ENCODE measurements around the gene MPI.

Gene MPI, protein sequence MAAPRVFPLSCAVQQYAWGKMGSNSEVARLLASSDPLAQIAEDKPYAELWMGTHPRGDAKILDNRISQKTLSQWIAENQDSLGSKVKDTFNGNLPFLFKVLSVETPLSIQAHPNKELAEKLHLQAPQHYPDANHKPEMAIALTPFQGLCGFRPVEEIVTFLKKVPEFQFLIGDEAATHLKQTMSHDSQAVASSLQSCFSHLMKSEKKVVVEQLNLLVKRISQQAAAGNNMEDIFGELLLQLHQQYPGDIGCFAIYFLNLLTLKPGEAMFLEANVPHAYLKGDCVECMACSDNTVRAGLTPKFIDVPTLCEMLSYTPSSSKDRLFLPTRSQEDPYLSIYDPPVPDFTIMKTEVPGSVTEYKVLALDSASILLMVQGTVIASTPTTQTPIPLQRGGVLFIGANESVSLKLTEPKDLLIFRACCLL

DNA sequence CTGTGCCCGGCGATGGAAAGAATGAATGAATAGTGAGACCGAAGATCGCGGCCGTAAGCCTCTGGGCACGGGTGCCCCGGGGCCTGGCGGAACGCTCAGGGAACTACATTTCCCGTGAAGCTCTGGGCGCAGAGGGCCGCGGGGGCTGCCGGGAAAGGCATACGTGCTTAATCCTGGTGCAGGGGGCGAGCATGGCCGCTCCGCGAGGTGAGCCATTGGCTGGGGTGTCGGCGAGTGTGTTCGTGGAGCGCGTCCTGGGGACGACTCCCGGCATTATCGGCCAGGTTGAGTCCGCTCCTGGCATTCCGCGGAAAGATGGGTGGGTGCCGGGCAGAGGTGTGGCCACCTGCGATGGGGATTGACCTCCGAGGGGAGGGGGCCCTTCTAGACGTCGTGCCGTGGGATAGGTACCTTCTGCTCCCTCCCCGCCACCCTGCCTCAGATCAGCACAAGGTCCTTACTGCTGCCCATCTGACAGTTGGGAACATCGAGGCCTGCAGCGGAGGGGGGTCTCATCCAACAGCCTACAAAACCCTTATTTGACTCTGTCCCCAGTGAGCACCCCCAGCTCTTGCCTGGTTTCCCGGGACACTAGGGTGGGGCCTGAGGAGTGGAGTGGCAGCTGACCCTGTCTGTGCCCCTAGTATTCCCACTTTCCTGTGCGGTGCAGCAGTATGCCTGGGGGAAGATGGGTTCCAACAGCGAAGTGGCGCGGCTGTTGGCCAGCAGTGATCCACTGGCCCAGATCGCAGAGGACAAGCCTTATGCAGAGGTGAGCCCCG lies at the start of gene MPI:
Gene MPI (plus strand): TSS at position 160 of the 782 bp plus-strand sequence. CDS start 32 bp downstream, at position 192.
- peak; percentile 79 for DNase-seq (ENCODE audit: low spot score)

DNA sequence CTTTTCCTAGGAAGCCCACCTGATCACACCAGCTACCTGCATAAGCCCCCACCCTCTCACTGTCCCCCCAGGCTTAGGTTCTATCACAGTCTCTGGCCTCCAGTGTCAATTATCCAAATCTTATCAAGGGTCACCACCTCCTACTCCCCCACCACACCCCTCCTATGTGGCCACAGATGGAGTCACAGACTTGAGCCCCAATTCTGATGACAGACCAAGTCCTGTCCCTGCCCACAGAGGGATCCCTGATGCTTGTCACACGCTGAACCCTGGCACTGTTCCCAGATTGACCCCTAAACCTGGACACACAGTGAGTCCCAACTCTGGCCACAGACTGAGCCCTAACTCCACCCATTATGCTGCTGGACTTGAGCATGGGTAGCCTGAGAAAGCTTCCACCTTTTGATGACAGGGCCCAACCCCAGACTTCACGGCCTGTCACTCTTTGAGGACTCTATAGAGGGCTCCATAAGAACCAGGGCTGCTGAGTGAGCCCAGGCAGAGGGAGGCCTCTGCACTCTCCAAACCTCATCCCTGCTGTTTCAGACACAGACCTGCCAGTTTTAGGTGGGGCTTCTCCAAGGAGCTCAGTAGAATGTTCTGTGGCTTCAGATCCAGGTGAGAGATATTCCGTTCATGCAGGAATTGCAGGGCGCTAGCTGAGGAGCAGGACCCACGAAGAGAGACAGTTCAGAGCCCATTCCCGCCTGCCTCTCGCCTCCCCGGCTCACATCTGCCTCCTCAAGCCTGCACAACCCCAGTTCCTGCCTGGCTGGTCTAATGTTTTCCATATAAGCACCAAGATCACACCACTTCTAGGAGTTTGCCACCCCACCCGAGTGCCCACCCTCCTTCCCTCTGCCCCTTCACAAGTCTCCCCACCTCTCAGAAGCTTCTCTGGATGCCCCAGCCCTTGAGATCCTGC lies 48.7 kb upstream of the MPI start:
- DNase-seq (ENCODE audit: low spot score): no peak

DNA sequence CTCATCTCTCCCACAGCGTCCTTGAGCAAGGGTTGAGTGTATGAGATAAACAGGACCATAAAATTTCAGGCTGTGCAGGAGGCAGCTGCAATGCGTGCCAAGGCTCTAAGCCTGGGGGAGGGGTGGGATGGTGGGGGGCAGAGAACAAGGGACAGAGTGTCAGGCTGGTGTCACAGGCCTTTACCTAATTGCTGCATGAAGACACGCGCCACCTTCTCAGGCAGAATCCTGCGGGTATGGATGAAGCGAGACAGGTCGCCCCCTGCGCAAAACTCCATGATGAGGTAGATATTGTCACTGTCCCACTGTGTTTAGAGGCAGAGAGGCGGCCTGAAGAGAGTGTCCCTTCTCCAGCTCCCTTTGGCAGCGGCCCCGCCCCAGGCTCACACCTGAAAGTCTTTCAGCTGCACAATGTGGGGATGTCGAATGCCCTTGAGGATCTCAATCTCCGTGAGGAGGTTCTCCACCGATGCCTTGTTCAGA lies 47.9 kb upstream of the MPI start:
- DNase-seq (ENCODE audit: low spot score): no peak

DNA sequence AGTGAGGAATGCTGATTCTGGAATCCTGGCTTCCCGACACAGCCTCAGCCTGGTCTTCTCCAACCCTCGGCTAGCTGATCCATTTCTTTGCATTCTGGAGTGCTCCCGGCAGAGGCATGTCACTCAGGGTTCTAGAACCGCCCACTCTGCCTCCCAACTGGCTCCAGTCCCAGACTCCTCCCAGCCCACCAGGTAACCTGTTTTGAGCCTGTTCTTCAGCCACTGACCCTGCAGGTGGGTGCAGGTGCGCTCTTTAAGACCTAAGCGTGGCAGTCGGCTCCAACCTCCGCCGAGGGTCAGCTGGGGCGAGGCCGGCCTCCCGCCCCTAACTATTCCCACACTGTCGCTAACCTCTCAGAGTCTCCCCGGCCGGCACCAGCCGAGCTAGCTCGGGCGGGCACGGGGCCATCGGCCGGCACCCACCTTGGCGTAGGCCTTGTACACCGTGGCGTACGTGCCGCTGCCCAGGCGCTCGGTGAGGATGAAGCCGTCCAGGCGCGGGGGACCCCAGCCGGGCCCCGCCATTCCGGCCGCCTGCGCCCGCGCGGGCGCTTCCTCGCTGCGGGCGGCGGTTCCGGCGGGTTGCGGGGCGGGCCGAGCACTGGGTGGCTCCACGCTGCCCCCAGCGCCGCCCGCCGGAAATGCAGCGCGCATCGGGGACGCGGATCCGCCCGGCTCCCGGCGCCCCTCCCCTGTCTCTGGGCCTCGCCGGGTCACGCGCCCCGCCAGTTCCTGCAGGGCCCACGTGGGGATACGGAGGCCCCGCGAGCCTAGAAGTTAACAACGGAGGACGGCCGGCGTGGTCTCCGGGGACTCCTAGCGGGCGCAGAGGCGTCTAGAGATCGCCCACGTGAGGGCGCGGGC lies 47.0 kb upstream of the MPI start, which contains the start of gene ULK3:
Gene ULK3 (minus strand): TSS at position 576 of the 864 bp plus-strand sequence. CDS start 51 bp downstream, at position 525.
- peak; percentile 87 for DNase-seq (ENCODE audit: low spot score)

DNA sequence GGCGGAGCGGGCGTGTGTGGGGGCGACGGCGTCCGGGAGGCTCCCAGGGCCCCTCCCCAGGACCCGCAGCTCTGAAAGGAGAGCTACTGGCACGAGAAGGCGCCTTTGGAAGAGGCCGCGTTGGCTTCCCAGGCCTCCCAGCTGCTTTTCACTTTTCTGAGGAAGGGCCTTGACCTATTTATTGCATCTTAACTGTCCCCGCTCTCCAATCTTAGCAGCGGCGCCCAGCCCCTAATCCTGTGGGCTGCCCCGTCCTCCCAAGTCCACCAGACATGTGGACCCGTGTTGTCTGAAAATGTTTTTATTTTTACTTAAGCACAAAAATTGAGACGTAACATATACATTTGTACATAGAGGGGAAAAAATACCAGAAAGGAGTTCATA lies 46.4 kb upstream of the MPI start:
- DNase-seq (ENCODE audit: low spot score): no peak

DNA sequence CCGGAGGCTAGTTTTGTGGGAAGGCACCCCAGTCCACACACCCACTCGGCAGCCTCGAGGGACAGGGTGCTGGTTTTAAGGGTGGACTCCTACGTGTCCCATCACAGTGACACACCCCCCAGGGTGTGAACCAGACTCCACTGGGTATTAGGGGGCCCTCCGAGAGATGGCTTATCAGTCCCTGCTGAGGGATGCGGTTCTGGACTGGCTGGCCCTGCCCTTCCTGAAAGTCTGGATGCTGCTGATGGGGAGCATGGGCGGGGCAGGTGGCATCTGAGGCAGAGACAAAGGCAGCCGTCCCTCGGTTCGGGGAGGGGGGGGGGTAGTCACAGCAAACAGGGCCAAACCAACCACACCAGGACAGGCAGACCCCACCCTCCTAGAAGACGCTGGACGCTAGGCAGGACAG lies 45.9 kb upstream of the MPI start:
- DNase-seq (ENCODE audit: low spot score): peak; percentile 26

DNA sequence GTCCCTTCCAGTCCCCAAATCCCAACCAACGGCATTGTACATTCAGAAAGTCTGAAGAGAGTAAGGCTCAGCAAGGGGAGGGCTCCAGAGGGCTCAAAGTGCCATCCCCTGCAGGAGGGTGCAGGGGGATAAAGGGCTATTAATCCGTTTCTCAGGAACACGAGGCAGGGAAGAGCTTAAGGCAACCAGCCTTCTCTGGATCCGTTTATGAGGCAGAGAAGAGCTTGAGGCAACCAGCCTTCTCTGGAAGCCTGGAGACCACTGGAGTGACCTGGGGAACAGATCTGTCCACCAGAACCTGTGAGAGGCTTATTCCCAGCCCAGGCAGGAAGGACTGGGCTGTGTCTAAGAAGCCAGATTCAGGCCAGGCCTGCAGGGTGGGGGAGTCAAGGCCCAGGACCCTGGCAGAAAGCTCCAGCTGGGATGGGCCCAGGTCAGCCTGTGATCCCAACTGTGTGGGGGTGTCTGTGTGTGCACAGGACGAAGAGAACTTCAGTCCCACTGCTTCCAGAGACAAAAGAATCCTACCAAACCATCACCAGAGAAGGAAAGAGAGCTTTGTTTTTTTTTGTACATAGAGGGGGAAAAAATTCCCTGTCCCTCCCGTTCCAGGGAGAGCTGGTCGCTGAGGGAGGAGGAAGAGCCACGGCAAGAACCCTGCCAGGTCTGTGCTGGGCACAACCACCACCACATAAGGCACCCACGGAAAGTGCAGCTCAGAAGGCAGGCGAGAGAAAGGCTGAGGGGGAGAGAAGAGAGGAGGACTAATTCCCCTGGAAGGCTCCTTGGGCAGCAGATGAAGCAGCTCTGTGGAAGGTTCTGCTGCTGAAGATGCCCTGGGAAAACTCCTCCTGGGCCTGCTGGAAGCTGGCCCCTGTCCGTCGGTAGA lies 45.3 kb upstream of the MPI start:
- no peak for DNase-seq (ENCODE audit: low spot score)

DNA sequence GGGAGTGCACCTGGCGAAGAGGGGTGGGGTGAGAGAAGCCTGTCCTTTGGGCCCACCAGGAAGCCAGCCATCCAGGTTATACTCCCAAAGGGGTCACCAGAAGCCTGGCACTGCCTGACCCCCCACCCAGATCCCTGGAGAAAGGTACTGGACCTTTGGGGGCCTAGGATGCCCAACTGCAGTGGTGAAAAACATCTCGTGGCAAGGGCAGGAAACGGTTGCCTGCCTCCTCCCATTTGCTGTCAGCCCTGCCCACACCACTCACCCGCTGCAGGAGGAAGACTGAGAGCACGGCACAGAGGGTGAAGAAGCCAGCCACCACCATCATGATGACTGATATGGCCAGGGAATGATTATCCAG lies 44.7 kb upstream of the MPI start:
- DNase-seq (ENCODE audit: low spot score): no peak

DNA sequence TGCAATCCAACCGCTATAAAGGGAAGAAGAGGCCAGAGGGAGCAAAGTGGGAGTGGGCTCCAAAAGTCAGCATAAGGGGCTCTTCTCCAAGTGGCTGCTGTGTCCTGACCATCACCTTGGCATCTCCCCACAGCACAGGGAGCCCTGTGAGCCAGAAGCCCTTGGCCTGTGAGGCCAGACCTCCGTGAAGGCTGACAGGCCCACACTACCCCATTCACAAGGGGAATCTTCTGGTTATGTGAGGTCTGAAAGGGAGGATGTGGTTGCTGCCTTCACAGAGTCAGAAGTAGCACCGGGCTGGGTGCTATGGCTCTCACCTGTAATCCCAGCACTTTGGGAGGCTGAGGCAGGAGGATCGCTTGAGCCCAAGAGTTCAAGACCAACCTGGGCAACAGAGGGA lies 44.3 kb upstream of the MPI start:
- no peak for DNase-seq (ENCODE audit: low spot score)

DNA sequence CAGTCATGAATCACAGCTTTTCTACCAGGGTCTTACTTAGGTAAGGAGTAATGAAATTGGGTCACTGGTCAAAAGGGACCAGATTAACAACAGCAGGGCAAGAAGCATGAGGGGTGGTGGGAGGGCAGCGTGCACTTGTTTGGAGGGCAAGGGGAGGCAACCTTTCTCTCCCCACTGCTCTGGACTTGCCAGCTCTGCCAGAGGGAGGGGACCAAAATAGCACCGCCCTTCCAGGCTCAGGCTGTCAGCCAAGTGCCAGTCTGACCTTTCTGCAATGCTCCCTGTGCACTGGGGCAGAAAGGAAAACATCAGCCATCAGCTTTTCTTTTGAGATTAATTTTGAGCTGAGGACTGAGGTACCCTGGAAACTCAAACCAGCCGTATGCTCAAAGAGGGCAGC lies 42.4 kb upstream of the MPI start:
- no peak for DNase-seq (ENCODE audit: low spot score)

DNA sequence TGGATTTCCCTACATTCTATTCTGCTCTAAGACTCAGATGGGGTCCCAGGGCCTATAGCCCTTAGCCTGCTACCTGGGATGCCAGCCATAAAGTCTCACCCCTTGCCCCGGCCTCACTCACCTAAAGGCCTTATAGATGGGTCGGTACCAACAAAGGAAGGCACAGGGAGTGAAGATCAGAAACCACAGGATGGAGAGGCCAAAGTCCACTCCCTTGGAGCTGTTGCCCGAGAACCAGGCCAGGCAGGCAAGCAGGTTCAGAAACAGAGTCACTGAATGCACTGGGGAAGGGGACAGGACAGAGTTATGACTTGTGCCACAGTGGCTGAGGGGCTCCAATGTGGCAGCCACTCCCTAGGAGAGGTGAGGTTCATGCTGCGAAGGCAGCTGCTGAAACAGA lies 39.4 kb upstream of the MPI start:
- no peak for DNase-seq (ENCODE audit: low spot score)

DNA sequence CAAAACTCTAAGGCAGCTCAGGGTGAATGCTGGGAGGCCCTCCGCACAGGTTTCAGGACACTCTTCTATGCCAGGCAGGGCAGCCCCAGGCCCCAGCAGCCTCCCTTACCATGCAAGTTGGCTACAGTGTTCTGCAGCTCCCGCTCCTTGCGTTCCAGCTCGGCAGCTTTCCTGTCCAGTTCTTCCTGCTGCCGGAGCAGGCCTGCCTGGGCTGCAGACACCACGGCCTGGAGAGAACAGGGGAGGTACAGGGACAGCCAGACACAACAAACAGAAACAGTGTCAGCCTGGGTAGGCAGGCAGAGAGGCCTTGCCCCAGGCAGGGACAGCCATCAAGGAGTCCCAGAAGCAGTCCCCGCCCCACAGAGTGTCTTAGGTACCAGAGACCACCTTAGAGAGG lies 37.9 kb upstream of the MPI start:
- no peak for DNase-seq (ENCODE audit: low spot score)

DNA sequence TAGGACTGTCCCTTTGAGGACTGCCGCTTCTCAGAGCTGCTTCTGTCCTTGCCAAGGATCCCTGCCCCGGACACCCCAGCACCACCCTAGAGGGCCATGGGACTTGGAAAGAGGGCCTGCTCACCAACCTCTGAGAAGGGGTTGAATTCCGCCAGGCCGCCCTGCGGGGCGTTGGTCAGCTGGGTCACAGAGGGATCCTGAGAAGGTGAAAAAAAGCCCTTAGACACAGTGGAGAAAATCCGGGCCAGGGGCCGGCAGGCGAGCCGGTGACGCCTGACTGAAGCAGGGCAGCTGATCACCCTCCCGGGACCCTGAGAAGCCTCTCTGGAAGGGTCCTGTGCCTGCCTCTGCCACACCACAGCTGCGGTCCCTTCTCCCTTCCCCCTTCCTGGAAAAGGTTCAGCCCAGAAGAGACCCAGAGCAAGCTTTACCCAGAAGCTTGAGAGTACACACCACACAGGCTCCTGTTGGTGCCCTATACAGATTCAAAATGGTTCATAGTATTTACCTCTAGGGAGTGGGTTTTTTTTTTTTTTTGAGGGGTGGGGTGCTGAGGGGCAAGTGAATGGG lies 35.3 kb upstream of the MPI start:
- DNase-seq (ENCODE audit: low spot score): no peak

DNA sequence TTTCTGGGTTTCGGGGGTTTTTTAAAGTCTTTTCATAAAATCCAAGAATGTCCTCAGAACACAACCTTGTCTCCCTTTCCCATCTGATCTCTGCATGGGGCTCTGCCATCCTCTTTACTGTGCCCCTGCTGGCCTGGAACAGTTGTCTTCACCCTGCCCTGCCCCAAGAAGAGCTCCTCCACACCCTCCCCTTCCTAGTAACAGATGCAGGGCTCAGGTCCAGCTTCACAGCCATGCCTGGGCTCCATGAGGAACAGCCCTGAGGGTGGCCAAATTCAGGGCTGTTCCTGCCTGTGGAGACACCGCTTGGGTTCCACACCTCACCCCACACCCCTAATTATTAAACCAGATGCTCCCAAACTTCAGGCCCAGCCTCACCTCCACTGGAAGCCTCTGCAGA lies 34.0 kb upstream of the MPI start:
- DNase-seq (ENCODE audit: low spot score): no peak

DNA sequence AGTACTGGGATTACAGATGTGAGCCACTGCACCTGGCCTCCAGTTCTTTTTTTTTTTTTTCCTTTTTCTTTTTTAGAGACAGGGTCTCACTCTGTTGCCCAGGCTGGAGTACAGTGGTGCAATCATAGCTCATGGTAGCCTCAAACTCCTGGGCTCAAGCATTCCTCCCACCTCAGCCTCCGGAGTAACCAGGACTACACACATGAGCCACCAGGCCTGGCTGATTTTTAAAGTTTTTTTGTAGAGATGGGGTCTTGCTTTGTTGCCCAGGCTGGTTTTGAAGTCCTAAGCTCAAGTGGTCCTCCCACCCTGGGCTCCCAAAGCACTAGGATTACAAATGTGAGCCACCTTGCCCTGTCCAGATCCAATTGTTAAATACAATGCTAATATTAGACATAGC lies 33.3 kb upstream of the MPI start:
- DNase-seq (ENCODE audit: low spot score): no peak

DNA sequence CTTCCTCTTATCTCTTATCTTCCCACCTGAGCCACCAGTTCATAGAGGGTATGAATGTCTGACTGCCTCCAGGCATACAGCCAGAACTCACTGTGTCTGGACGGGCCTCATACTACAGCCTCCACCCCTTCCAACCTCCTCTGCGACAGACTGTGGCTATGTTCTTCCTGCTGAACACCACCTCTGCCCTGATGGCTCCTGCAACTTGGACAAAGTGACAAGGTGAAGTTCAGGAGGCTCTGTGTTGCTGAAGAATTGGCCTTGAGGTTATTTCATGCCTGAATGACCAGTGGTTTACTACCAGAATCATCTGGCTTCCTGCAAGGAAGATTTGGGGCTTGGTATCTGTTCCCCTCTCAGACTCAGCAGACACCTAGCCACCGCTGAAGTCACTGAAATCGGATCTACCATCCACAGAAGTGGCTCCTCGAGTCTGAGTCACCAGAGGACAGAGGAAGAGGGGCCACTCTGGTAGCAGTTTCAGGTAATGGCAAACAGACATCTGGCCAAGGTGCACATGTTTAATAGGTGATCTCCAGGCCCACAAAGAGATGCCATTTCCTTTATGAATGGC lies 32.7 kb upstream of the MPI start:
- no peak for DNase-seq (ENCODE audit: low spot score)

DNA sequence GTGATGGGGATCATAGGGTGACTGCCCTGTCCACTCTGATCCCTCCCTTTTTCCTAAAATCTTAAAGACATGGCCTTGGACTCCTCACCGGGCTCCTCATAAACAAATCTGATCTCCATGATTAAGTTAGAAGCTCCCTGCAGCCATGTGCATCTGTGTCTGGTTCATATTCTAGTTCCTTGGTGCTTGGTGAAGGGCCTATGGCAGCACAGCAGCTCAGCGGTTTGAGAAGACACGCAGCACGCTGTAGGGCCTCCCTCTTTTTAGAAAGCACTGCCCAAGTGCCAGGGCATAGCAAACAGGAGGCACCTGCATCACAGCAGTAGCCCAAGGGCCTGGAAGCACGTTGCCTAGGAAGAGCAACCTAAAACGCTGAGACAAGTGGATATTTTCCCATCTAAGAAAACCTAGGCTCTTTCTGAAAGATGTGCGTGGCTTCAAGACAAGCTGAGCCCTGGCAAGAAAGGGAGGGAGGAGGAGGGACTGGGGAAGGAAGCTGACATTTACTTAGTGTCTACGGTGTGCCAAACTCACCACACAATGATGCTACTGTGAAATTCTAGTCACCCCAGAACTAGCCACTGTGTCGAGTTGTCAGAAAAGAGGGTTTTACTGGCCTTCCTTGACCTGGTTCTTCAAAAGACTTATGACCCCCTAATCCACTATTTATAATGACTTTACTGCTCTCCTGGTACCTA lies 32.0 kb upstream of the MPI start:
- DNase-seq (ENCODE audit: low spot score): no peak

DNA sequence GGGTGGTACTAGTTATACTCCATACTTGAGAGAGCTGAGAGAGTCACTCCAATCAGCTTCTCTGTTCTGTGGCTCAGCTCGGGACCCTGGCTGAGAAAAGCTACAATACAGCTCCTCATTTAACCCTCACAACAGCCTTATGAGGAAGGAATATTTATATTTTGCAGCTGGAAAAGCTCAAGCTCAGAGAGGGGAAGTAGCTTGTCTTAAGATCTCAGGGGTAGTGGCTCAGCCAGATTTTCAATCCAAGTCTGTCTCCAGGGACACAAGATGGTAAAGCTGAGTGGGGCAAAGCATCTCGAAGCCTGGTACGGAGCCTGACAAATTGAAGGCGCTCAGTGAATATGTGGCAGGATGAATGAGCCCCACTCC lies 31.5 kb upstream of the MPI start:
- no peak for DNase-seq (ENCODE audit: low spot score)

Measured in SW480 (cell line).